Heart left ventricle (tissue), 13 donors: ENCODE measurements around the gene CPLX3.

Experiments used
- CTCF ChIP-seq, 12 donors: fragments of 200-600 bp; sonication (generic) in 4 of 12; IDR thresholded peaks; one replicate each; pipeline versions ENCODE4 v1.5.0 to v1.8.0; 2018 to 2022; ENCODE audit warnings: antibody characterized with exemption in 12 of 12, mild to moderate bottlenecking in 5 of 12
- POLR2A ChIP-seq, 2 donors: fragments of 450-650 bp; IDR thresholded peaks; one replicate each; pipeline ENCODE4 v1.6.1; 2017; ENCODE audit warnings: antibody characterized with exemption in 2 of 2, mild to moderate bottlenecking in 2 of 2, moderate library complexity in 2 of 2
- donor health status: ischemic (EF 13 %, LVEDD 7.1; RV severe dilation, severe dysfunction).
- donor health status: DM: no; HTN: yes; CAD: no.
- donor health status: DM: no; HTN: no; CAD: no.
- donor health status: ischemic (EF 25% LVEDD 6.9; RV normal size, moderate dysfunction).
- donor health status: ischemic (EF 25% LVEDD 5.7; RV mildly dilated, moderate dysfunction).
- donor health status: ischemic (EF 35%, LVEDD 5.7; RV mildly dilated, moderate dysfunction).
- donor health status: nonischemic (EF 11% LVEDD 7.7; RV severe dilation, severe dysfunction).
- donor health status: DM: yes; HTN: yes; CAD: no.
- donor health status: PGD.
- donor health status: ischemic (EF 29% LVEDD 5.4; RV normal size, mild dysfunction).
- donor health status: nonischemic (EF 23%, LVEDD 6.1; RV moderate dilation, normal function).

- TF ChIP-seq CTCF (IDR thresholded peaks at IDR 0.05) (no peak), POLR2A (IDR thresholded peaks at IDR 0.05) (no peak)
Measured at GRCh38 chr15:74788683-74789151, 37.7 kb upstream of the CPLX3 start.
